ENCODE measurements around the gene TYROBP. TPM values are rescaled to one million over a fixed set of nuclear protein-coding genes. Genes with fewer than 3 reads are reported as not detected.
"Not testable (repeated sequence)": the region's sequence is repeated elsewhere in the genome, so short reads cannot be mapped to it uniquely, and the experiment has no call there.

Gene TYROBP
- total RNA-seq, 1 donor from 2014 or later, result not detected

DNA sequence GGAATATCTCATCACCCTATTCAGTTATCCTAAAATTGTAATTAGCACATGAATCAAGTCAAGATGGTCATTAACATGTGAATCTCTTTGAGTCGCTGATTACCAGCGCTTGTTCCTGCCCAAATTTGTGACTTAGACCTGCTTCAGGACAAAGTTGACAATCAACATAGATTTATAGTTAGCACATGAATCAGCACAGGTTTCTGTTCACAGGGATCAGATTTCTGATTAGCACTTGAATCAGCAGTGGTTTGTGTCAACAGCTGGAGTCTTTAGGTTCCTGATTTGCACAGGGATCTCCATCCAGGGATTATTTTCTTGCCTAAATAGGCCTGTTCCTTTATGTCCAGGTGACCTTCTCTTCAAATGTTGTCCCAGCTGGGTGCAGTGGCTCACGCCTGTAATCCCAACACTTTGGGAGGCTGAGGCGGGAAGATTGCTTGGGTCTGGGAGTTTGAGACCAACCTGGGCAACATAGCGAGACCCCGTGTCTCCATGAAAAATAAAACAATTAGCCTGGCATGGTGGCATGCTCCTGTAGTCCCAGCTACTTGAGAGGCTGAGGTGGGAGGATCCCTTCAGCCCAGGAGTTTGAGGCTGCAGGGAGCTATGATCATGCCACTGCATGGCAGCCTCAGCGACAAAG is 24.3 kb upstream of the TYROBP start:
- DNase-seq (ENCODE audit: extremely low read depth, low read depth, low spot score), result no peak

DNA sequence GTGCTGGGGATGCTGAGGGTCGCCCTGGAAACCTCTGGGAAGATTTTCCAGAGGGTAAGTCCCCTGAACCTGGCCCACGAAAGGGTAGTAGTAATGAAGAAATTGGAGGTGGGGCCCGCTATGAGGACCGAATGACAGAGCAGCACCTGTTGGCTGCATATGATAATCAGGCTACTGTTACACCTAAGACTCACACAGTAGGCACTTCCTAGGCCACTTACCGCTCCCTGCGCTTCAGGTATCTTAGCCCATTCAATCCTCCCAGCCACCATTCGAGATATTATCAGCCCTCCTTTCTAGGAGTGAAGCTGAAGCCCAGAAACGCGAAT is 23.7 kb upstream of the TYROBP start:
- DNase-seq (ENCODE audit: extremely low read depth, low read depth, low spot score), result no peak

DNA sequence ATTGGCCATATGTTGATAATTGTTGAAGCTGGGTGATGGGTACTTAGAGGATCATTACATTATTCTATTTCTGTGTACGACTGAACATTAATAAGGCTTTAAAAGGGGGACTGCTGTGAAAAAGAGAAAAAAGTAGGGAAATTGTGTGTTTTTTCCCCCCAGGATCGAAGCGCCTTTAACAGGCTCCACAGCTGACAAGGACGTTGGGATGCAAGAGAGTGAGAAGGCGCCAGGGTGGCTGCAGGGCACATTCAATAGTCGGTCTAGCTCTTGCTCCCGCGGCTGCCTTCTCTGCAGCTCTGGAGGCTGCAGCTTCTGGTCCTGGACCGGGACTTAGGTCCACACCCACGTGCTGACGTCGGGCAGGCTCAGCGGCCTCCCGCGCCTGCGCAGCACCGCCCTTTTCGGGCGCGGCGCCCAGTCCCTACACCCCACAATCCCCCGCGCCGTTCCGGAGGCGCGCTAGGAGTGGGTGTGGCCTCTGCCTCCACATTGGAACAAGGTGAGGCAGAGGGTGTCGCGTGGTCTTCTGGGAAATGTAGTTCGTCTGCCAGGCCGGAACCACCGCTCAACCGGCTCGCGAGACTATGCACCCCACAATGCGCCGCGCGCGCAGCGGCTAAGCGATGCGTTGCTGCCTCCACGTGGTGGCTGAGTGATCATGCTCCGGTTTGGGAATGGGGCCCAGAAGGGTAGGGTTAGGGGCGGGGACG is 23.2 kb upstream of the TYROBP start:
- DNase-seq (ENCODE audit: extremely low read depth, low read depth, low spot score), result peak; percentile 90

DNA sequence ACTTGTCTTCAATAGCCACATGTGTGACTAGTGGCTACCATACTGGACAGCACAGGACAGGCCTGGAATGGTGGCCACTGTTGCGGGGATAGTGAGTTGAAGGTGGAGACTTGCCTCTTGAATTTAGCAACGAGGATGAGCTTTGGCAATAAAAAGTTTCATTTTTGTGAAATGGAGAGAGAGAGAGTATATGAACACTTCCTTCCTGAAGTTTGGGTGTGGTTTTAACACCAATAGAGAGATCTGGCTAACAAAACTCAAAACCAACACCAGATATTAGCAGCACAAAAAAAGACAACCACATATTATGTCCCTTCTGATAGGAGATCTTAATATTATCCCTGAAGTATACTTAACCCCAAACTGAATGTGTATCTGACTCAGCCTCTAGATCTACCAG is 21.8 kb upstream of the TYROBP start:
- DNase-seq (ENCODE audit: extremely low read depth, low read depth, low spot score), result no peak

DNA sequence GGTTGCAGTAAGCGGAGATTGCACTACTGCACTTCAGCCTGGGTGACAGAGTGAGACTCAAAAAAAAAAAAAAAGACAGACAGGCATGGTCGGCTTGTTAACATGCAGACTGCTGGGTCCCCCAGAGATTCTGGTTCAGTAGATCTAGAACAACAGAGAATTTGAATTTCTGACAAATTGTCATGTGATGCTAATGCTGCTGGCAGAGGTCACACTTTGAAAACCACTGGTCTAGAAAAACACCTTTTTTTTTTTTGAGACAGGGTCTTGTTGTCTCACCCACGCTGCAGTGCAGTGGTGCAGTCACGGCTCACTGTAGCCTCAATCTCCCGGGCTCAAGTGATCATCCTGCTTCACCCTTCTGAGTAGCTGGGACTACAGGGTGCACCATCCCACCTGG is 20.4 kb upstream of the TYROBP start:
- DNase-seq (ENCODE audit: extremely low read depth, low read depth, low spot score), result no peak

DNA sequence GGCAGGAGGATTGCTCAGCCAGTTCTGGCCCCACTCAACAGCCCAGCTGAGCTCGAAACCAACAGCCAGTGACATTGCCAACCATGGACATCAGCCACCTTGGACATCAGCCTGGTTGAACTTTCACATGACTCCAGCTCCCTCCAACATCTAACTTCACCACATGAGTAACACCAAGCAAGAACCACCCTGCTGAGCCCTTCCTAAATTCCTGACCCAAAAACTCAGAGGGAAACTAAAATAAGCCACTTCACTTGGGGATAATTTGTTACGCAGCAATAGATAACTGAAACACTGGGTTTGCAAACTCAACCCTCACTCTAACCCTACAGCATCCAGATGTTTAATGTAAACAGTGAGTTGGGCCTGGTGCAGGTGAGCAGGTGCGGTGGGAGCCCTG is 17.4 kb upstream of the TYROBP start:
- DNase-seq (ENCODE audit: extremely low read depth, low read depth, low spot score), result no peak

DNA sequence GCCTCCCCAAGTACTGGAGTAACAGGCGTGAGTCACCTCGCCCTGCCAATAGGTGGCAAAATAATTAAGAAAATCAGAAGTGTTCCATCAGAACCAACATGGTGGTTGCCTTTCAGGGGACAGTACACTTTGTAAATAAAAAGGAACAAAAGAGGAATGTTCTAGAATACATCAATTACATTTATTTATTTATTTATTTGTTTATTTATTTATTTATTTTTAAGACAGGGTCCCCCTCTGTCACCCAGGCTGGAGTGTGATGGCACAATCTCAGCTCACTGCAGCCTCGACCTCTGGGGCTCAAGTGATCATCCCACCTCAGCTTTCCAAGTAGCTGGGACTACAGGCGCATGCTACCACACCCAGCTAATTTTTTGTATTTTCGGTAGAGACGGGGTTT is 12.9 kb upstream of the TYROBP start:
- no peak for DNase-seq (ENCODE audit: extremely low read depth, low read depth, low spot score)

DNA sequence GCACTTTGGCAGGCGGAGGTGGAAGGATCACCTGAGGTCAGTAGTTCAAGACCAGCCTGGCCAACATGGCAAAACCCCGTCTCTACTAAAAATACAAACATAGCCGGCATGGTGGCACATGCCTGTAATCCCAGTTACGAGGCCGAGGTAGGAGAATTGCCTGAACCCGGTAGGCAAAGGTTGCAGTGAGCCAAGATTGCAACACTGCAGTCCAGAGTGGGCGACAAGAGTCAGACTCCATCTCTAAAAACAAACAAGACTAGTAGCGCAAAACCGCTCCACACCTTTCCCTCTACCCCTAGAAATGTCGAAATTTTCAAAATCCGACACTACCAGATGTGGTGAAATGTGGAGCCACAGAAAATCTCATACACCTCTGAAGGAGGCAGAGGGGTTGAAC is 11.2 kb upstream of the TYROBP start:
- no peak for DNase-seq (ENCODE audit: extremely low read depth, low read depth, low spot score)

DNA sequence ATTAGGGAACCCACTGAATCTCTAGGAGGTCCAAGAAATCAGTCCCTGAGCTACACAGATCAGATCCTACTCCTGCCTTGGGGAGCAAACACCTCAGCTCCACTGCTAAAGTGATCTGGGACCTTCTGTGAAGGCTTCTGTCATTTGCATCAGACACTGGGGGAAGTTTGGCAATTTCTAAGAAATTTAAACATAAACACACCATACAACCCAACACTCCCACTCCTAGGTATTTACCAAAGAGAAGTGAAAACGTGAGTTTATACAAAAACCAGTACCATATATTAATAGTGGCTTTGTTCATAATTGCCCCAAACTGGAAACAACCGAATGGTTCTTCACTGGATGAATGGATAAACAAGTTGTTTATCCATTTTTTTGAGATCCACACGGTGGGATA is 7.3 kb upstream of the TYROBP start:
- no peak for DNase-seq (ENCODE audit: extremely low read depth, low read depth, low spot score)

DNA sequence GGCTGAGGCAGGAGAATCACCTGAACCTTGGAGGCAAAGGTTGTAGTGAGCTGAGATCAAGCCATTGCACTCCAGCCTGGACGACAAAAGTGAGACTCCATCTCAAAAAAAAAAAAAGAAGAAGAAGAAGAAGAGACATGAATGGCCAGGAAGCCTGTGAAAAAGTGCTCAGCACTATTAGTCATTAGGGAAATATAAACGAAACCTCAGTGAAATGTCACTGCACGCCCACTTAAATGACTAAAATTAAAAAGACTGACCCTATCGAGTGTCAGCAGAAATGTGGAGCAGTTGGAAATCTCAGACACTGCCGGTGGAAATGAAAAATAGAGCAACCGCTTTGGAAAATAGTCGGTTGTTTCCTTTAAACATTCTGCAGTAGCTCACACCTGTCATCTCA is 5.5 kb upstream of the TYROBP start:
- no peak for DNase-seq (ENCODE audit: extremely low read depth, low read depth, low spot score)

DNA sequence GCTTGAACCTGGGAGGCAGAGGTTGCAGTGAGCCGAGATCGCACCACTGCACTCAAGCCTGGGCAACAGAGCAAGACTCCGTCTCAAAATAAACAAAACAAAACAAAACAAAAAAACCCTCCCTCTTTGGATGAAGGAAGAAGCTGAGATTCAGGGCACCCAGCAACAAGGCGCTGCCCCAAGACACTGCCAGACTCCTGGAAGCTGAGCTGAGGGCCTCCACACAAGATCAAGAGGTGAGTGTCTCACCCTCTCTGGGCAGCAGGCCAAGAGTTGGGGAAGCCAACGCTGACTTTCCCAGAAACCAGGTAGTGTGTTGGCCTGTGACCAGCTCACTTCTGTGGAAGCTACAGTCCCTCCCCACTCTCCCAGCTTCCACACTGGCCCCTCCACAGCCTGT is 3.7 kb upstream of the TYROBP start:
- DNase-seq (ENCODE audit: extremely low read depth, low read depth, low spot score), result no peak

DNA sequence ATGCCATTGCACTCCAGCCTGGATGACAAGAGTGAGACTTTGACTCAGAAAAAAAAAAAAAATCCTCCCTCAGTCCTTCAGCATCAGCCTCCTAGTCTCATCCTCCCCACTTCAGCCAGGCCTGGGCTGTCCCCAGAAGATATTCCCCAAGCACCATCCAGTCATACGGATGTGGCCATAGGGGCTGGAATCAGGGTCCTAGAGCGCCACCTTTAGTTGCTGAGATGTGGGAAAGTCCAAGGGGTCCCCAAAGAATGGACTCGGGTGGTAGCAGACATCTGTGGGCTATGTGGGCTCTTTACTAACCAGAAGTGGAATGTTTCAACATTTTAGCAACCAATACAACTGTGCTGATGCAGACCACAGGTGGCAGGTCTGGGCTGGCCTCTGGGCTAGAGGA is 3.1 kb upstream of the TYROBP start:
- no peak for DNase-seq (ENCODE audit: extremely low read depth, low read depth, low spot score)

DNA sequence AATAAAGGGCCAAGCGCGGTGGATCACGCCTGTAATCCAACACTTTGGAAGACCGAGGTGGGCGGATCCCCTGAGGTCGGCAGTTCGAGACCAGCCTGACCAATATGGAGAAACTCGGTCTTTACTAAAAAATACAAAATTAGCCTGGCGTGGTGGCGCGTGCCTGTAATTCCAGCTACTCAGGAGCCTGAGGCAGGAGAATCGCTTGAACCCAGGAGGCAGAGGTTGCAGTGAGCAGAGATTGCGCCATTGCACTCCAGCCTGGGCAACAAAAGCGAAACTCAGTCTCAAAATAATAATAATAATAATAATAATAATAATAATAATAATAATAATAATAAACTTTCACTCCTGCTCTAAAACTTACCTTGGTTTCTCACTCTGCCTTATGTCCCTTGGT is 2.3 kb upstream of the TYROBP start:
- not testable (repeated sequence) for DNase-seq (ENCODE audit: extremely low read depth, low read depth, low spot score)

DNA sequence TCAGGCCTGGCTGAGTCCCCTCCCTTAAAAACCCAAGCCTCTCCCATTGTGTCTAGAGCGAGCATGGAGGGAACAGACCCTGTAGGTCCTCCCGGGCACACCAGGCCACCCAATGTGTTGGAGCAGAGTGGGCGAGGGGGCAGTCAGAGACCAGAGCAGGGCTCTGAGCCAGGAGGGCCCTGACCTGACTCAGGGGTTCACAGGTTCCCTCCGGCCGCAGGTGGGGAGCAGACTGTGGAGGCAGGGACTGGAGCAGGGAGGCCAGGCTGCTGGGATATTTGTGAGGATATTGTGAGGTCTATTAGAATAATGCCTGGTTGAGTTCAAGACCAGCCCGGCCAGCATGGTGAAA is 1.6 kb upstream of the TYROBP start:
- DNase-seq (ENCODE audit: extremely low read depth, low read depth, low spot score), result no peak

DNA sequence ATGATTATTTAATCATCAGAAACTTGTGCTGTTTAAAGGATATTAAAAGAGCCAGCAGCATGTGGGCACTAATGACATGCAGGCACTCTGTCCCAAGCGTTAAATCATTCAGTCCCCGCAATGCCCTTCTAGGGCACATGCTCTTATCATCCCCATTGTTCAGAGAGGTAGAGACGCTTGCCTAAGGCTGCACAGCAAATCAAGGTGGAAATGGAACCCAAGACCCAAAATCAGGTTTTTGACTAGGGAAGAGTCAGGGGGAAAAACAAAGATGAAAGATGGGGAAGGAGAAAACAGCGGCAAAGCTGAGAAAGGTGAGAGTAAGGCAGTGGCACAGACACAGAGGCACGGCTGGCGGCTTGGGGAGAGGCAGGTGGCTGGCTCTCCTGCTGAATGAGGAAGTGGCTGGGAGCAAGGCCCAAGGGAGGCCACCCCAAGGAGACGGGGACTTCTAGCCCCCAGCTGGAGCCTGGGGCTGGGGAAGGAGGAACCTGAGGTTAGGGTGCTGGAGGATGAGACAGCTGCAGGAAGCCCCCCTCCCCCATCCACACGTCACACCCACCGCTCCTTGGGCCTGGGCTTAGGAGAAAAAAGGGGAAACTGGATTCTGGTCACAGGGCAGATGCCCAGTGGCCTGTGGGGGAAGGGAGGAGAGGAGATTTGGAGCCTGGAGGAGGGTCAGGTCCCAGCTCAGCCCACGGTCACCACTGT is 1.0 kb upstream of the TYROBP start:
- DNase-seq (ENCODE audit: extremely low read depth, low read depth, low spot score), result no peak

DNA sequence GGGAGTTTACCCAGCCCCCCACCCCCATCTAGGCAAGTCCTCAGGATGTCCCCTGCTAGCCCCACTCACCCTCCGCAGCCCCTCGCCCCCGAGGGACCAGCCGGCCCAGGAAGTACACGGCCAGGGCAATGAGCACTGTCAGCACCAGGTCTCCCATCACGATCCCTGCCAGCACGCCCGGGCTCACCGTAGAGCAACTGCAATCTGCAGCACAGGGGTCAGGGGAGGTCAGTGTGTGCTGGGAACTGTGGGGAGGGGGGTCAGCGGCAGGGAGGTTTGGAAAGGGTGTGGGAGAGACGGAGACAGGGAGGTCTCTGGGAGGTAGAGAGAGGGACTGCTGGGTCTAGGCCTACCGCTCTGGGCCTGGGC is 734 bp downstream of the TYROBP start:
- no peak for DNase-seq (ENCODE audit: extremely low read depth, low read depth, low spot score)

DNA sequence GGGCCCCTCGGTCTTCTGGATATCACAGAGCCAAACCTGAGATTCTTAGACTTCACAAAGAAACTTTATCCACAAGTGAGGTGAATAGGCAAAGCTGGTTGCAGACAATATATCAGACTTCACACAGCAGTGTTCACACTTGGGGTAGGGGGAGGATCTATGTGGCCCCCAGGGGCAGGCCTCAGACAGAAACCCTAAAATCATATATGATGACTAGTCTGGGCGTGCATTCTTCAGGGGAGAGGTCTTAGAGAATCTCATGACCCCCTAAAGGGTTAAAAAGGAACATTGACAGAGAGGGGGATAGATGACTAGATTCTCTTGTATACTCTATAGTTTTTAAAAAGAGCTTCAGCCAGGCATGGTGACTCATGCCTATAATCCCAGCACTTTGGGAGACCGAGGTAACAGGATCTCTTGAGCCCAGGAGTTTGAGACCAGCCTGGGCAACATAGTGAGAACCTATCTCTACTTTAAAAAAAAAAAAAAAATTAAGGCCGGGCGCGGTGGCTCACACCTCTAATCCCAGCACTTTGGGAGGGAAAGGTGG is 2.8 kb downstream of the TYROBP start:
- DNase-seq (ENCODE audit: extremely low read depth, low read depth, low spot score), result no peak

DNA sequence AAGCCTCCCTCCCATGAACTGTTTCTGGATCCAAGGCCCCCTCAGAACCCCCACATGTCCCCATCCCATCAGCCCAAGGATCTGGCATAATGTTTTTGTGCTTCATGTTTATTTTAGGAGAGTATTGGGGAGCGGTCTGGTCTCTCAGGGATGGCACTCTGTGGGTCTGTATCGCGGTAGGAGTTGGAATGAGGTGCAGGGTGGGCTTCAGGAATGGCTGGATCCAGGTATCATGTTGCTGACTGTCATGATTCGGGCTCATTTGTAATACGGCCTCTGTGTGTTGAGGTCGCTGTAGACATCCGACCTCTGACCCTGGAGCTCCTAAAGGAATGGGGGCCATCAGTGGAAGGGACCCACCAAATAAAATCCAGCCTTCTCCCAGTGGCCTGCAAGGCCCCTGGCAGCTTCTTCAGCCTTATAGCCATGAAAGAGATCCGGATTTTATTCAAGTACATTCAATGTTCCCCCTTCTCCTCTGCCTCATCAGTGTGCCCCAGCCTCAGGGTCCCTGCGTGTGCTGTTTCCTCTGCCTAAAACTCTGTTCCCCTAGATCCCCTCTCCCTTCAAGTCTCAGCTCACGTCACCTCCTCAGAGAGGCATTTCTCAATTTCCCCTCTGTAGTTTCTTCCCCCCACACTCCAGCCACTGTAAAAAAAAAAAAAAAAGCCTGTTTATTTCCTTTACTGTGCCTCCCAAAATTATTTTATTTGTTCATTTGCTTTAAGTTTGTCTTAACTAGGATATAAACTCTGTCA is 3.6 kb downstream of the TYROBP start:
- no peak for DNase-seq (ENCODE audit: extremely low read depth, low read depth, low spot score)

DNA sequence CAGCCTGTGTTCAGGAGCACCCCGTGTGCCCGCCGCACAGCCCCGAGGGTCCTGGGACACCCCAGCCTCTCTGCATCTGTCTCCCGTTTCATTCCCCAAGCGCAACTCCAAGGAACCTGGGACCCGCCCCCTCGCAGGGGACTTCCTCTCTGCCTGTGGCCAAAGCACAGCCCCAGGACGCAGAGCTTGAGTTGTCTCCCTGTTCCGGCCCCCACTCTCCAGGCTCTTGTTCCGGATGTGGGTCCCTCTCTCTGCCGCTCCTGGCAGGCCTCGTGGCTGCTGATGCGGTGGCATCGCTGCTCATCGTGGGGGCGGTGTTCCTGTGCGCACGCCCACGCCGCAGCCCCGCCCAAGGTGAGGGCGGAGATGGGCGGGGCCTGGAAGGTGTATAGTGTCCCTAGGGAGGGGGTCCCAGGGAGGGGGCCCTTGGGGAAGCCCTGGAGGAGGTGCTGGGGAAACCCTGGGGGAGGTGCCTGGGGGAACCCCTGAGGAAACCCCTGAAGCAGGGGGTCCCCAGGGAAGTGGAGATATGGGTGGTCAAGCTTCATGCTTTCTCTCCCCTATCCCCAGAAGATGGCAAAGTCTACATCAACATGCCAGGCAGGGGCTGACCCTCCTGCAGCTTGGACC is 4.4 kb downstream of the TYROBP start:
- DNase-seq (ENCODE audit: extremely low read depth, low read depth, low spot score), result no peak

DNA sequence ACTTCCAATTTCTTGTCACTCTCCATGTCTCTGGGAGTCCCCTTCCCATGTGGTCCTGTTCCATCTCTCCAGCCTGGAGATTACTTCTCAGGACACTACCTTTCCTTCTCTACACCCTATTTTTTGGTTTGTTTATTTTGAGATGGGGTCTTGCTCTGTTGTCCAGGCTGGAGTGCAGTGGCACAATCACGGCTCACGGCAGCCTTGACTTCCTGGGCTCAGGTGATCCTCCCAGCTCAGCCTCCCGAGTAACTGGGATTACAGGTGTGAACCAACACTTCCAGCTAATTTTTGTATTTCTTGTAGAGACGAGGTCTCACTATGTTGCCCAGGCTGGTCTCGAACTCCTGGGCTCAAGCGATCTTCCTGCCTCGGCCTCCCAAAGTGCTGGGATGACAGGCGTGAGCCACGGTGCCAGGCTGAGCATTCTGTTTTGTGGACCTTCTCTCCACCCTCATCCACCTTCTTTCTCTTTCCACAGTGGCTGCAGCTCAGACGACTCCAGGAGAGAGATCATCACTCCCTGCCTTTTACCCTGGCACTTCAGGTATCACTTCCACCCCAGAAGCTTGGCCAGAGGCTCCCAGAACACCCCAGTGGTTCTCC is 5.1 kb downstream of the TYROBP start:
- no peak for DNase-seq (ENCODE audit: extremely low read depth, low read depth, low spot score)

Data from glomerular endothelial cell (primary cell).